ENCODE data around the gene GMDS.

GRCh38 chr6:1635305-1636010, 609.9 kb downstream of the GMDS start:
- TF ChIP-seq CTCF (conservative IDR thresholded peaks at IDR 0.05 in 1 of 2, IDR thresholded peaks at IDR 0.05 in 1 of 2; ENCODE audit: low read depth in 1 of 2, low read length in 2 of 2) (no peak), EZH2 (IDR thresholded peaks at IDR 0.05; ENCODE audit: low read length, missing control alignments) (no peak)

All from fibroblast of lung (primary cell).